OCI-LY7 (cell line): ENCODE results near the gene HS6ST3. TPM values are rescaled to one million over a fixed set of nuclear protein-coding genes. Genes with fewer than 3 reads are reported as not detected.

Experiments
- BruUV-seq: library from RNA; stranded (reverse); fragments of 400-500 nt; replicated peaks from 2 replicates; lab custom pipeline; 2021; lab: Mats Ljungman, UMichigan
- CTCF ChIA-PET: fragments of 300-600 bp; sonication (Branson Sonifier 250); formaldehyde crosslinking; loops from one replicate; lab custom pipeline; 2022; ENCODE audit warnings: antibody characterized with exemption; ENCODE audit not compliant: unreplicated experiment; lab: Charles Lee
- POLR2A ChIA-PET: fragments of 300-600 bp; sonication (Branson Sonifier 250); formaldehyde crosslinking; loops from one replicate; lab custom pipeline; 2022; ENCODE audit warnings: antibody characterized with exemption; lab: Charles Lee
- DNase-seq: peaks from one replicate; pipeline ENCODE4 v3.0.0-alpha.2; 2015; ENCODE audit warnings: low spot score
- H2AFZ ChIP-seq: fragments of 200-600 bp; sonication (generic), shearing (Covaris generic); 2 replicates; pipeline ENCODE4 v1.6.1; 2014; ENCODE audit warnings: mild to moderate bottlenecking, antibody characterized with exemption, low read length, moderate library complexity
- H3K27ac ChIP-seq: fragments of 200-600 bp; sonication (generic); 2 replicates; pipeline ENCODE4 v1.5.1; 2014; ENCODE audit warnings: mixed run types, low read depth, mild to moderate bottlenecking, moderate library complexity, low read length, inconsistent platforms; ENCODE audit not compliant: poor library complexity, severe bottlenecking
- H3K36me3 ChIP-seq: fragments of 200-600 bp; sonication (generic); 2 replicates; pipeline ENCODE4 v1.6.1; 2014; ENCODE audit warnings: mild to moderate bottlenecking, antibody characterized with exemption, low read length, moderate library complexity, mixed read lengths; ENCODE audit not compliant: insufficient read depth
- H3K4me1 ChIP-seq: fragments of 200-600 bp; sonication (generic); 2 replicates; pipeline ENCODE4 v1.5.1; 2014; ENCODE audit warnings: mild to moderate bottlenecking, low read length; ENCODE audit not compliant: insufficient read depth, poor library complexity, severe bottlenecking
- H3K4me2 ChIP-seq: fragments of 200-600 bp; sonication (generic); 2 replicates; pipeline ENCODE4 v1.6.1; 2014; ENCODE audit warnings: mild to moderate bottlenecking, low read length
- H3K4me3 ChIP-seq: fragments of 200-600 bp; sonication (generic); 2 replicates; pipeline ENCODE4 v1.5.1; 2014; ENCODE audit warnings: mild to moderate bottlenecking, low read depth, low read length; ENCODE audit not compliant: poor library complexity, severe bottlenecking
- H3K79me2 ChIP-seq: fragments of 200-600 bp; sonication (generic); 2 replicates; pipeline ENCODE4 v1.6.1; 2016; ENCODE audit warnings: low read depth, mild to moderate bottlenecking, low read length, moderate library complexity, mixed read lengths; ENCODE audit not compliant: insufficient read depth
- H3K9me2 ChIP-seq: fragments of 200-600 bp; sonication (generic); 2 replicates; pipeline ENCODE4 v1.6.1; 2016; ENCODE audit warnings: mild to moderate bottlenecking, low read length, mixed read lengths; ENCODE audit not compliant: insufficient read depth
- H3K9me3 ChIP-seq: fragments of 200-600 bp; sonication (generic); 2 replicates; pipeline ENCODE4 v1.6.1; 2014; ENCODE audit warnings: mild to moderate bottlenecking, mixed run types, low read length, mixed read lengths
- H4K20me1 ChIP-seq: fragments of 200-600 bp; sonication (generic); 2 replicates; pipeline ENCODE4 v1.6.1; 2014; ENCODE audit warnings: mild to moderate bottlenecking, antibody characterized with exemption, low read length, moderate library complexity, mixed read lengths; ENCODE audit not compliant: insufficient read depth
- CTCF ChIP-seq: fragments of 200-600 bp; sonication (generic); conservative IDR thresholded peaks from 2 replicates; pipeline ENCODE4 v1.5.1; 2014; ENCODE audit warnings: mild to moderate bottlenecking, antibody characterized with exemption, low read length, moderate library complexity, mixed read lengths
- EZH2phosphoT487 ChIP-seq: fragments of 200-600 bp; sonication (generic); IDR thresholded peaks from 2 replicates; pipeline ENCODE4 v1.6.1; 2018; ENCODE audit warnings: low read depth, borderline replicate concordance, mild to moderate bottlenecking, mixed run types, antibody characterized with exemption, low read length, moderate library complexity, mixed read lengths
- intact Hi-C: fragments of 100-400 bp; cut with micrococcal nuclease; formaldehyde crosslinking; loops from one replicate; pipeline ENCODE4 v1.10.0; 2022; ENCODE audit not compliant: unreplicated experiment
- total RNA-seq, 2 experiments: library from RNA; depleted of rRNA in 1 of 2; stranded (reverse); fragments of >200 nt in 1 of 2; shearing (Covaris generic) in 1 of 2; gene quantifications; 2 replicates each; pipeline ENCODE4 v1.2.3, GENCODE V29; 2014 to 2022

HS6ST3 gene
- total RNA-seq, 2 experiments from 2014 or later: not detected

- H3K4me3 ChIP-seq: no peak overlapping the region
- no peak overlapping the region for H3K4me2 ChIP-seq
- DNase-seq: no peak
- no peaks in the 10 kb centered on the region for H3K36me3 ChIP-seq
- intact Hi-C loops: no loop called here
- H3K9me3 ChIP-seq: no peaks in the 10 kb centered on the region
- H4K20me1 ChIP-seq: no peaks in the 10 kb centered on the region
- H3K79me2 ChIP-seq: no peaks in the 10 kb centered on the region
- TF ChIP-seq CTCF: no peak
- CTCF ChIA-PET: no interaction called here
- POLR2A ChIA-PET: interaction anchor here (0.6 kb wide), 1 partner anchor 176 kb away, joined by 3 read pairs; no protein-coding TSS in a partner anchor
- H2AFZ ChIP-seq: no peak overlapping the region
- H3K4me1 ChIP-seq: no peaks in the 10 kb centered on the region
- H3K9me2 ChIP-seq: no peaks in the 10 kb centered on the region
- H3K27ac ChIP-seq: no peak overlapping the region
- BruUV-seq: no TSS peak
These were observed 207.5 kb downstream of the HS6ST3 start for GRCh38 chr13:96297360-96297759.

GRCh38 chr13:96299235-96299634 lies 209.3 kb downstream of the HS6ST3 start:
- intact Hi-C loops: no loop called here
- Histone ChIP-seq H3K4me3 (no peak overlapping the region), H4K20me1 (no peaks in the 10 kb centered on the region), H2AFZ (no peak overlapping the region), H3K27ac (no peak overlapping the region), H3K36me3 (no peaks in the 10 kb centered on the region), H3K79me2 (no peaks in the 10 kb centered on the region), H3K9me2 (no peaks in the 10 kb centered on the region), H3K9me3 (no peaks in the 10 kb centered on the region), H3K4me1 (no peaks in the 10 kb centered on the region), H3K4me2 (no peak overlapping the region)
- POLR2A ChIA-PET: interaction anchor here (1.0 kb wide), 1 partner anchor 9 kb away, joined by 3 read pairs; no protein-coding TSS in a partner anchor
- CTCF ChIA-PET: no interaction called here
- DNase-seq: no peak
- TF ChIP-seq CTCF: no peak
- no peak for TF ChIP-seq EZH2phosphoT487
- BruUV-seq: no TSS peak

GRCh38 chr13:96308568-96308967 lies 218.7 kb downstream of the HS6ST3 start:
- Histone ChIP-seq H3K9me2 (no peaks in the 10 kb centered on the region), H3K4me3 (no peak overlapping the region), H3K79me2 (no peaks in the 10 kb centered on the region), H3K9me3 (no peaks in the 10 kb centered on the region), H3K4me2 (no peak overlapping the region), H3K36me3 (no peaks in the 10 kb centered on the region), H4K20me1 (no peaks in the 10 kb centered on the region), H3K27ac (no peak overlapping the region), H2AFZ (no peak overlapping the region), H3K4me1 (no peaks in the 10 kb centered on the region)
- TF ChIP-seq EZH2phosphoT487 (no peak), CTCF (no peak)
- no peak for DNase-seq
- ChIA-PET POLR2A (no interaction called here), CTCF (no interaction called here)
- no TSS peak for BruUV-seq
- intact Hi-C loops: no loop called here
